ENCODE data around the gene PDE6A.

DNA sequence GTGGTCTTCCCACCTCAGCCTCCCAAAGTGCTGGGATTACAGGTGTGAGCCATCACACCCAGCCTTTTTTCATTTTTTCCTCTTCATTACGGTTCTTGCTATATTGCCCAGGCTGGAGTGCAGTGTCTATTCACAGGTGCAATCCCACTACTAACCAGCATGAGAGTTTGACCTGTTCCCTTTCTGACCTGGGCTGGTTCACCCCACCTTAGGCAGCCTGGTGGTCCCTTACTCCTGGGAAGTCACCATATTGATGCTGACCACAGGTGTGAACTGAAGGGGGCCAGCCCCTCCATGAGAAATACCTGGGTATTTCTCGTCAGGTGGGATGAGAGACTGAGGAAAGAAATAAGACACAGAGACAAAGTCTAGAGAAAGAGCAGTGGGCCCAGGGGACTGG is 2.4 kb downstream of the PDE6A start:
- TF ChIP-seq, protein P1, sequence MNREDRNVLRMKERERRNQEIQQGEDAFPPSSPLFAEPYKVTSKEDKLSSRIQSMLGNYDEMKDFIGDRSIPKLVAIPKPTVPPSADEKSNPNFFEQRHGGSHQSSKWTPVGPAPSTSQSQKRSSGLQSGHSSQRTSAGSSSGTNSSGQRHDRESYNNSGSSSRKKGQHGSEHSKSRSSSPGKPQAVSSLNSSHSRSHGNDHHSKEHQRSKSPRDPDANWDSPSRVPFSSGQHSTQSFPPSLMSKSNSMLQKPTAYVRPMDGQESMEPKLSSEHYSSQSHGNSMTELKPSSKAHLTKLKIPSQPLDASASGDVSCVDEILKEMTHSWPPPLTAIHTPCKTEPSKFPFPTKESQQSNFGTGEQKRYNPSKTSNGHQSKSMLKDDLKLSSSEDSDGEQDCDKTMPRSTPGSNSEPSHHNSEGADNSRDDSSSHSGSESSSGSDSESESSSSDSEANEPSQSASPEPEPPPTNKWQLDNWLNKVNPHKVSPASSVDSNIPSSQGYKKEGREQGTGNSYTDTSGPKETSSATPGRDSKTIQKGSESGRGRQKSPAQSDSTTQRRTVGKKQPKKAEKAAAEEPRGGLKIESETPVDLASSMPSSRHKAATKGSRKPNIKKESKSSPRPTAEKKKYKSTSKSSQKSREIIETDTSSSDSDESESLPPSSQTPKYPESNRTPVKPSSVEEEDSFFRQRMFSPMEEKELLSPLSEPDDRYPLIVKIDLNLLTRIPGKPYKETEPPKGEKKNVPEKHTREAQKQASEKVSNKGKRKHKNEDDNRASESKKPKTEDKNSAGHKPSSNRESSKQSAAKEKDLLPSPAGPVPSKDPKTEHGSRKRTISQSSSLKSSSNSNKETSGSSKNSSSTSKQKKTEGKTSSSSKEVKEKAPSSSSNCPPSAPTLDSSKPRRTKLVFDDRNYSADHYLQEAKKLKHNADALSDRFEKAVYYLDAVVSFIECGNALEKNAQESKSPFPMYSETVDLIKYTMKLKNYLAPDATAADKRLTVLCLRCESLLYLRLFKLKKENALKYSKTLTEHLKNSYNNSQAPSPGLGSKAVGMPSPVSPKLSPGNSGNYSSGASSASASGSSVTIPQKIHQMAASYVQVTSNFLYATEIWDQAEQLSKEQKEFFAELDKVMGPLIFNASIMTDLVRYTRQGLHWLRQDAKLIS (CRISPR knock-in tag; IDR thresholded peaks at IDR 0.05; ENCODE audit: borderline replicate concordance): no peak
- TF ChIP-seq, protein P2, sequence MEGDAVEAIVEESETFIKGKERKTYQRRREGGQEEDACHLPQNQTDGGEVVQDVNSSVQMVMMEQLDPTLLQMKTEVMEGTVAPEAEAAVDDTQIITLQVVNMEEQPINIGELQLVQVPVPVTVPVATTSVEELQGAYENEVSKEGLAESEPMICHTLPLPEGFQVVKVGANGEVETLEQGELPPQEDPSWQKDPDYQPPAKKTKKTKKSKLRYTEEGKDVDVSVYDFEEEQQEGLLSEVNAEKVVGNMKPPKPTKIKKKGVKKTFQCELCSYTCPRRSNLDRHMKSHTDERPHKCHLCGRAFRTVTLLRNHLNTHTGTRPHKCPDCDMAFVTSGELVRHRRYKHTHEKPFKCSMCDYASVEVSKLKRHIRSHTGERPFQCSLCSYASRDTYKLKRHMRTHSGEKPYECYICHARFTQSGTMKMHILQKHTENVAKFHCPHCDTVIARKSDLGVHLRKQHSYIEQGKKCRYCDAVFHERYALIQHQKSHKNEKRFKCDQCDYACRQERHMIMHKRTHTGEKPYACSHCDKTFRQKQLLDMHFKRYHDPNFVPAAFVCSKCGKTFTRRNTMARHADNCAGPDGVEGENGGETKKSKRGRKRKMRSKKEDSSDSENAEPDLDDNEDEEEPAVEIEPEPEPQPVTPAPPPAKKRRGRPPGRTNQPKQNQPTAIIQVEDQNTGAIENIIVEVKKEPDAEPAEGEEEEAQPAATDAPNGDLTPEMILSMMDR (IDR thresholded peaks at IDR 0.05): no peak
- TF ChIP-seq, protein P3, sequence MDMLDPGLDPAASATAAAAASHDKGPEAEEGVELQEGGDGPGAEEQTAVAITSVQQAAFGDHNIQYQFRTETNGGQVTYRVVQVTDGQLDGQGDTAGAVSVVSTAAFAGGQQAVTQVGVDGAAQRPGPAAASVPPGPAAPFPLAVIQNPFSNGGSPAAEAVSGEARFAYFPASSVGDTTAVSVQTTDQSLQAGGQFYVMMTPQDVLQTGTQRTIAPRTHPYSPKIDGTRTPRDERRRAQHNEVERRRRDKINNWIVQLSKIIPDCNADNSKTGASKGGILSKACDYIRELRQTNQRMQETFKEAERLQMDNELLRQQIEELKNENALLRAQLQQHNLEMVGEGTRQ (CRISPR knock-in tag; IDR thresholded peaks at IDR 0.05): no peak
- TF ChIP-seq, protein P4, sequence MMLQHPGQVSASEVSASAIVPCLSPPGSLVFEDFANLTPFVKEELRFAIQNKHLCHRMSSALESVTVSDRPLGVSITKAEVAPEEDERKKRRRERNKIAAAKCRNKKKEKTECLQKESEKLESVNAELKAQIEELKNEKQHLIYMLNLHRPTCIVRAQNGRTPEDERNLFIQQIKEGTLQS (CRISPR knock-in tag; conservative IDR thresholded peaks at IDR 0.05): no peak
- TF ChIP-seq, protein P5, sequence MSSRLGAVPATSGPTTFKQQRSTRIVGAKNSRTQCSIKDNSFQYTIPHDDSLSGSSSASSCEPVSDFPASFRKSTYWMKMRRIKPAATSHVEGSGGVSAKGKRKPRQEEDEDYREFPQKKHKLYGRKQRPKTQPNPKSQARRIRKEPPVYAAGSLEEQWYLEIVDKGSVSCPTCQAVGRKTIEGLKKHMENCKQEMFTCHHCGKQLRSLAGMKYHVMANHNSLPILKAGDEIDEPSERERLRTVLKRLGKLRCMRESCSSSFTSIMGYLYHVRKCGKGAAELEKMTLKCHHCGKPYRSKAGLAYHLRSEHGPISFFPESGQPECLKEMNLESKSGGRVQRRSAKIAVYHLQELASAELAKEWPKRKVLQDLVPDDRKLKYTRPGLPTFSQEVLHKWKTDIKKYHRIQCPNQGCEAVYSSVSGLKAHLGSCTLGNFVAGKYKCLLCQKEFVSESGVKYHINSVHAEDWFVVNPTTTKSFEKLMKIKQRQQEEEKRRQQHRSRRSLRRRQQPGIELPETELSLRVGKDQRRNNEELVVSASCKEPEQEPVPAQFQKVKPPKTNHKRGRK (CRISPR knock-in tag; IDR thresholded peaks at IDR 0.05; ENCODE audit: borderline replicate concordance): no peak
- TF ChIP-seq ZBTB21 (CRISPR knock-in tag; IDR thresholded peaks at IDR 0.05; ENCODE audit: borderline replicate concordance): no peak
- TF ChIP-seq JUN (CRISPR knock-in tag; IDR thresholded peaks at IDR 0.05): no peak
- no peak for TF ChIP-seq SMAD4 (CRISPR knock-in tag; IDR thresholded peaks at IDR 0.05)
- TF ChIP-seq, protein P6, sequence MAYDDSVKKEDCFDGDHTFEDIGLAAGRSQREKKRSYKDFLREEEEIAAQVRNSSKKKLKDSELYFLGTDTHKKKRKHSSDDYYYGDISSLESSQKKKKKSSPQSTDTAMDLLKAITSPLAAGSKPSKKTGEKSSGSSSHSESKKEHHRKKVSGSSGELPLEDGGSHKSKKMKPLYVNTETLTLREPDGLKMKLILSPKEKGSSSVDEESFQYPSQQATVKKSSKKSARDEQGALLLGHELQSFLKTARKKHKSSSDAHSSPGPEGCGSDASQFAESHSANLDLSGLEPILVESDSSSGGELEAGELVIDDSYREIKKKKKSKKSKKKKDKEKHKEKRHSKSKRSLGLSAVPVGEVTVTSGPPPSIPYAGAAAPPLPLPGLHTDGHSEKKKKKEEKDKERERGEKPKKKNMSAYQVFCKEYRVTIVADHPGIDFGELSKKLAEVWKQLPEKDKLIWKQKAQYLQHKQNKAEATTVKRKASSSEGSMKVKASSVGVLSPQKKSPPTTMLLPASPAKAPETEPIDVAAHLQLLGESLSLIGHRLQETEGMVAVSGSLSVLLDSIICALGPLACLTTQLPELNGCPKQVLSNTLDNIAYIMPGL (CRISPR knock-in tag; IDR thresholded peaks at IDR 0.05): no peak
- TF ChIP-seq, protein P7, sequence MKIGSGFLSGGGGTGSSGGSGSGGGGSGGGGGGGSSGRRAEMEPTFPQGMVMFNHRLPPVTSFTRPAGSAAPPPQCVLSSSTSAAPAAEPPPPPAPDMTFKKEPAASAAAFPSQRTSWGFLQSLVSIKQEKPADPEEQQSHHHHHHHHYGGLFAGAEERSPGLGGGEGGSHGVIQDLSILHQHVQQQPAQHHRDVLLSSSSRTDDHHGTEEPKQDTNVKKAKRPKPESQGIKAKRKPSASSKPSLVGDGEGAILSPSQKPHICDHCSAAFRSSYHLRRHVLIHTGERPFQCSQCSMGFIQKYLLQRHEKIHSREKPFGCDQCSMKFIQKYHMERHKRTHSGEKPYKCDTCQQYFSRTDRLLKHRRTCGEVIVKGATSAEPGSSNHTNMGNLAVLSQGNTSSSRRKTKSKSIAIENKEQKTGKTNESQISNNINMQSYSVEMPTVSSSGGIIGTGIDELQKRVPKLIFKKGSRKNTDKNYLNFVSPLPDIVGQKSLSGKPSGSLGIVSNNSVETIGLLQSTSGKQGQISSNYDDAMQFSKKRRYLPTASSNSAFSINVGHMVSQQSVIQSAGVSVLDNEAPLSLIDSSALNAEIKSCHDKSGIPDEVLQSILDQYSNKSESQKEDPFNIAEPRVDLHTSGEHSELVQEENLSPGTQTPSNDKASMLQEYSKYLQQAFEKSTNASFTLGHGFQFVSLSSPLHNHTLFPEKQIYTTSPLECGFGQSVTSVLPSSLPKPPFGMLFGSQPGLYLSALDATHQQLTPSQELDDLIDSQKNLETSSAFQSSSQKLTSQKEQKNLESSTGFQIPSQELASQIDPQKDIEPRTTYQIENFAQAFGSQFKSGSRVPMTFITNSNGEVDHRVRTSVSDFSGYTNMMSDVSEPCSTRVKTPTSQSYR (CRISPR knock-in tag; IDR thresholded peaks at IDR 0.05): no peak
- TF ChIP-seq, protein P8, sequence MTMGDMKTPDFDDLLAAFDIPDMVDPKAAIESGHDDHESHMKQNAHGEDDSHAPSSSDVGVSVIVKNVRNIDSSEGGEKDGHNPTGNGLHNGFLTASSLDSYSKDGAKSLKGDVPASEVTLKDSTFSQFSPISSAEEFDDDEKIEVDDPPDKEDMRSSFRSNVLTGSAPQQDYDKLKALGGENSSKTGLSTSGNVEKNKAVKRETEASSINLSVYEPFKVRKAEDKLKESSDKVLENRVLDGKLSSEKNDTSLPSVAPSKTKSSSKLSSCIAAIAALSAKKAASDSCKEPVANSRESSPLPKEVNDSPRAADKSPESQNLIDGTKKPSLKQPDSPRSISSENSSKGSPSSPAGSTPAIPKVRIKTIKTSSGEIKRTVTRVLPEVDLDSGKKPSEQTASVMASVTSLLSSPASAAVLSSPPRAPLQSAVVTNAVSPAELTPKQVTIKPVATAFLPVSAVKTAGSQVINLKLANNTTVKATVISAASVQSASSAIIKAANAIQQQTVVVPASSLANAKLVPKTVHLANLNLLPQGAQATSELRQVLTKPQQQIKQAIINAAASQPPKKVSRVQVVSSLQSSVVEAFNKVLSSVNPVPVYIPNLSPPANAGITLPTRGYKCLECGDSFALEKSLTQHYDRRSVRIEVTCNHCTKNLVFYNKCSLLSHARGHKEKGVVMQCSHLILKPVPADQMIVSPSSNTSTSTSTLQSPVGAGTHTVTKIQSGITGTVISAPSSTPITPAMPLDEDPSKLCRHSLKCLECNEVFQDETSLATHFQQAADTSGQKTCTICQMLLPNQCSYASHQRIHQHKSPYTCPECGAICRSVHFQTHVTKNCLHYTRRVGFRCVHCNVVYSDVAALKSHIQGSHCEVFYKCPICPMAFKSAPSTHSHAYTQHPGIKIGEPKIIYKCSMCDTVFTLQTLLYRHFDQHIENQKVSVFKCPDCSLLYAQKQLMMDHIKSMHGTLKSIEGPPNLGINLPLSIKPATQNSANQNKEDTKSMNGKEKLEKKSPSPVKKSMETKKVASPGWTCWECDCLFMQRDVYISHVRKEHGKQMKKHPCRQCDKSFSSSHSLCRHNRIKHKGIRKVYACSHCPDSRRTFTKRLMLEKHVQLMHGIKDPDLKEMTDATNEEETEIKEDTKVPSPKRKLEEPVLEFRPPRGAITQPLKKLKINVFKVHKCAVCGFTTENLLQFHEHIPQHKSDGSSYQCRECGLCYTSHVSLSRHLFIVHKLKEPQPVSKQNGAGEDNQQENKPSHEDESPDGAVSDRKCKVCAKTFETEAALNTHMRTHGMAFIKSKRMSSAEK (CRISPR knock-in tag; IDR thresholded peaks at IDR 0.05; ENCODE audit: borderline replicate concordance): no peak
- TF ChIP-seq ZNF416 (CRISPR knock-in tag; IDR thresholded peaks at IDR 0.05): no peak
- TF ChIP-seq FOXP1 (CRISPR knock-in tag; IDR thresholded peaks at IDR 0.05; ENCODE audit: borderline replicate concordance): no peak

All from WTC11 (cell line).